Raji (cell line): Measurements from ENCODE around the gene CCDC187.

Source experiments
- POLR2A ChIP-seq: IDR thresholded peaks from 2 replicates; pipeline ENCODE4 v1.6.1; 2011; ENCODE audit warnings: low read depth, low read length, control low read depth; ENCODE audit not compliant: insufficient read depth

Gene CCDC187

DNA sequence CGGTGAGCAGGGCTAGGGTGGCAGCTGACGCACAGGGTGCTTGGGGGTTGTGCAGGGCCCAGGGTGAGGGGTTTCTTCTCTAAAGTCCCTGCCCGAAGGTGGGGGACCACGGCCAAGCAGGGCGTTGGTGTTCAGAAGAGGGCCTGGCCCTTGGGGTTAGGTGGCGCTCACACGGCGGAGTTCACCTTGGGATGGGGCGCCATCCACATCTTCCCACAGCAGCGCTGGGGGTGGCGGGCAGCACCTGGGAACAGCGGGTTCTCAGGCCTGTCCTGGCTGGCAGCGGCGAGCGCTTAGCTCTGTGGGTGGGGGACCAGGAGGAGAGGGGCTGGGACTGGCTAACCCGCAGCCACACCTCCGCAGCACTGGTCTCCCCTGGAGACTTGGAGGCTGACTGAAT, 29.6 kb upstream of the CCDC187 start:
- no peak for TF ChIP-seq POLR2A

GRCh38 chr9:136333045-136333444, 29.2 kb upstream of the CCDC187 start:
- no peak for TF ChIP-seq POLR2A

GRCh38 chr9:136332482-136332983, 28.6 kb upstream of the CCDC187 start:
- TF ChIP-seq POLR2A: no peak

- TF ChIP-seq POLR2A: no peak
These were observed 27.9 kb upstream of the CCDC187 start for GRCh38 chr9:136331556-136332481.

GRCh38 chr9:136331030-136331429, 27.1 kb upstream of the CCDC187 start:
- no peak for TF ChIP-seq POLR2A

- no peak for TF ChIP-seq POLR2A
These were observed 26.6 kb upstream of the CCDC187 start for GRCh38 chr9:136330406-136330990.

GRCh38 chr9:136329636-136330405, 25.9 kb upstream of the CCDC187 start:
- TF ChIP-seq POLR2A: no peak

DNA sequence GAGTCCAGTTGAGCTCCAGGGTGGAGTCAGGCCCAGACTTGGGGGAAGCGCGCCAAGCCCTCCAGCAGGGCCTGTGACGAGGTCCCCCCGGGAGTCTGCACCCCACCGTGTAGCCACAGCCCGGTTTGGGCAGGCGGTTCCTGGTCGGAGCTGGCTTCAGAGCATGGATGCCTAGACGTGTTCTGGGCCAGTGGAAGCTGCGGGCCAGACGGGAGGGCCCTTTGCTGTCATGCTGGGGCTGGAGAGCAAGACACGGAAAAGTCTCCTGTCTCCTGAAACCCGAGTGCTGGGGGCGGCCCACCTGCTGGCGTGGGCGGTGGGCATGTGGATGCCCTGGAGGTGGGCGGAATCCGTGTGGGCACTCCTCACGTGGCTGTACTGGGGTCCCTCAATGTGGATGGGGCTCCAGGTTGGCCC, 25.3 kb upstream of the CCDC187 start:
- TF ChIP-seq POLR2A: no peak

DNA sequence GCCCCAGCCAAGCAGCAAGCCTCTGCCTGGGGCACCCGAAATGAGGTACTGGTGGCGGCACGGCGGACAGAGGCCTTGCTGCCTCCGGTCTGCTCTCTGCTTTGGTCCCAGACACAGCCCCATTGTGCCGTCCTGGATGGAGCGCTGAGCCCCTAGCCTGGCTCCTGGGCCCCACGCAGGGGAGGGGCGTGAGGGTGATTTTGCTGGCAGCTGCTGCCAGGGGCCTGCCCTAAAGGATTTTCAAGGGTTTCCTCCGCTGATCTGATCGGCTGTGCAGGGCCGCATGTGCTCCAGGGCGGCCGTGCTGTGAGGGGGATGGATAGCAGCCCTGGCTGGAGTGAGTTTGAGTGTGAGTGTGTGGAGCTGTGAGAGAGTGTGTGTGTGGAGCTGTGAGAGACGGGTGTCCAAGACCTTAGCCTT, 24.7 kb upstream of the CCDC187 start:
- TF ChIP-seq POLR2A: no peak

DNA sequence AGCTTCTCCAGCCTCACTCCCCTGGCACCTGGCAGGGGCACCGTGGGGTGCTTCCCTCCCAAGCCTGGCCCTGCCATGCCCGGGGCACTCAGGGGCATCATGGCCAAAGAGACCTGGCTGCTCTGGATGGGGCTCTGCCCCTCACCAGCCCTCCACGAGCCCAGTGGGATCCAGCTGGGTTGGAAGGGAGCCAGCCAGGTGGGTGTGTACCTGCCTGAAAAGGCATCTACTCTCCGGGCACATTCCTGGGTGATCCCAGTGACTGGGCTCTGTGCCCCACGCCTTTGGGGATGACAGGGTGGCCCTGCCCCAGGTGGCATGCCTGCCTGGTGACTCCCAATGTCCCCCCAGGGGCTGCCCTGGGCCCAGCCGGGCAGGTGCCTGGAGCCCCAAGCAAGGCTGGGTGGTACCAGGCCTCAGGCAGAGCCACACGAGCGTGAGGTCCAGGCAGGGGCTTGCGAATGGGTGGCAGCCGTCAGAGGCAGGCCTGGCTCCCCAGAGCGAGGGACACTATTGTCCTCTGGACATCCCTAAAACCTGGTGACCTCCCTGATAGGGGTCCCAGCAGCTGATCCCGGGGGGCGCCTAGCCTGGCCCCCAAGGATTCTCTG, 24.2 kb upstream of the CCDC187 start:
- TF ChIP-seq POLR2A: no peak

DNA sequence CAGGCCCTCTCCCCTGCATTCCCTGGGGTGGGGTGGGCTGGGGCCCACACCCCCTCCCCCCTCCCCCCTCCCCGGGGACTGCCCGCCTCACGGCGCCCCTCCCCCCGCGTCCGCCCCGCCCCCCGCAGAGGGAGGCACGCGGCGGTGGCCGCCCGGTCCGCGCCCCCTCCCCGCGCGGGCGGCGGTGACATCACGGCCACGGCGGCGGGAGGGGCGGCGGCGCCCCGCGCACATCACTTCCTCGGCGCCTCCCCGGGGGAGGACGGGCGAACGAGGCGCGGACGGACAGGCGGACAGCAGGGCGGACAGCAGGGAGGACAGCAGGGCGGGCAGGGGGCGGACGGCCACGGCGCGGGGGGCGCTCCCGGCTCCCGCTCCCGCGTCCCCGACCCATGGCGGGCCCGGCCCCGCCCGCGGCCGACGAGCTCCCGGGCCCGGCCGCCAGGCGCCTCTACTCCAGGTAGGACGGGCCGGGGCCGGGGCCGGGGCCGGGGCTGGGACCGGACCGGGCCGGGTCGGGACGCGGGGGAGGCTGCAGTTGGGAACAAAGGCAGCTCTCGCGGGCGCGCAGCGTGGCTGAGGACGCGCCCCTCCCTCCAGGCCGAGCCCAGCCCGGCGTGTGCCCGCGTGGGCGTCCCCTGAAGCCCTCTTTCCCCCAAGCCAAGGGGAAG, 23.5 kb upstream of the CCDC187 start, which contains the start of gene GPSM1:
GPSM1 (plus strand) TSS at position 236 of the 671 bp plus-strand sequence; CDS start at position 393, 157 bp downstream.
- TF ChIP-seq POLR2A: no peak

DNA sequence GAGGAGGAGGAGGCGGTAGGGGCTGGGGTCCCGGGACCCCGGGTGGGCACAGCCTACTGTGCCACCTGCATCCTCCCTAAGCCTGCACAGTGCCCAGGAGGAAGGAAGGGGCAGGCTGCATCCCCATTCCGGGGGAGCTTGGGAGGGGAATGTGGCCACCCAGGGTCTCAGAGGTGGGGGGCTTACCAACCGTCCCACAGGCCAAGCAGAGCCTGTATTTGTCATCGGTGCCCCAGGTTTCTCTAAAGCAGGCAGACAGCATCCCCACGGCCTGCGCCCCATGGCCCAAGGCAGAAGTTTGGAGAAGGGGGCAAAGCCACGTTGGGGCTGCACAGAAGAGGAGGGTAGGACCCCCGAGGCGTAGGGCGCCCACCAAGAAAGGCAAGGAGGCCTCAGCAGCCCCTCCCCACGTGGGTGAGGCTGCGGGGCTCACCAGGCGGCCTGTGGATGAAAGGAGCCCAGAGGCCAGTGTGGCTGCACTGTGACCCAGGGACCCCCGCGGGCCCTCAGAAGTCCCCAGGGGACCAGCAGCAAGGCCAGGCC, 22.9 kb upstream of the CCDC187 start:
- TF ChIP-seq POLR2A: no peak

- no peak for TF ChIP-seq POLR2A
These were observed 22.3 kb upstream of the CCDC187 start for GRCh38 chr9:136326061-136326760.
